MM.1S (cell line): Measurements from ENCODE around the gene COL6A6.

Experiments
- DNase-seq: peaks from one replicate; pipeline ENCODE4 v3.0.0-alpha.2; 2015
- H2AFZ ChIP-seq: fragments of 300-600 bp; sonication (generic); 2 replicates; pipeline ENCODE4 v1.6.0; 2016; ENCODE audit warnings: antibody characterized with exemption, low read length
- H3F3A ChIP-seq: fragments of 300-600 bp; sonication (generic); 2 replicates; pipeline ENCODE4 v1.6.1; 2016; ENCODE audit warnings: mild to moderate bottlenecking, antibody characterized with exemption, low read length, moderate library complexity, mixed read lengths; ENCODE audit not compliant: insufficient read depth
- H3K27ac ChIP-seq: fragments of 300-600 bp; sonication (generic); 2 replicates; pipeline ENCODE4 v1.5.1; 2016; ENCODE audit warnings: mild to moderate bottlenecking, low read length
- H3K27me3 ChIP-seq: fragments of 300-600 bp; sonication (generic); replicated peaks from 2 replicates; pipeline ENCODE4 v1.6.0; 2016; ENCODE audit warnings: low read length; ENCODE audit not compliant: insufficient read depth
- H3K36me3 ChIP-seq: fragments of 300-600 bp; sonication (generic); replicated peaks from 2 replicates; pipeline ENCODE4 v1.6.1; 2016; ENCODE audit warnings: mild to moderate bottlenecking, low read length, mixed read lengths; ENCODE audit not compliant: insufficient read depth
- H3K4me1 ChIP-seq: fragments of 300-600 bp; sonication (generic); 2 replicates; pipeline ENCODE4 v1.6.1; 2016; ENCODE audit warnings: low read length, mixed read lengths
- H3K4me2 ChIP-seq: fragments of 300-600 bp; sonication (generic); 2 replicates; pipeline ENCODE4 v1.6.0; 2016; ENCODE audit warnings: low read depth, low read length
- H3K4me3 ChIP-seq: fragments of 300-600 bp; sonication (generic); 2 replicates; pipeline ENCODE4 v1.5.1; 2016; ENCODE audit warnings: low read length, mixed read lengths
- H3K79me2 ChIP-seq: fragments of 300-600 bp; sonication (generic); 2 replicates; pipeline ENCODE4 v1.6.1; 2016; ENCODE audit warnings: mixed run types, low read length, mixed read lengths
- H3K9ac ChIP-seq: fragments of 300-600 bp; sonication (generic); 2 replicates; pipeline ENCODE4 v1.6.1; 2016; ENCODE audit warnings: low read length, mixed read lengths
- H3K9me2 ChIP-seq: fragments of 300-600 bp; sonication (generic); replicated peaks from 2 replicates; pipeline ENCODE4 v1.6.1; 2016; ENCODE audit warnings: mild to moderate bottlenecking, low read length, mixed read lengths; ENCODE audit not compliant: insufficient read depth
- H3K9me3 ChIP-seq: fragments of 300-600 bp; sonication (generic); replicated peaks from 2 replicates; pipeline ENCODE4 v1.6.1; 2016; ENCODE audit warnings: mild to moderate bottlenecking, low read length, mixed read lengths; ENCODE audit not compliant: insufficient read depth
- H4K20me1 ChIP-seq: fragments of 300-600 bp; sonication (generic); 2 replicates; pipeline ENCODE4 v1.6.1; 2016; ENCODE audit warnings: mild to moderate bottlenecking, low read length, moderate library complexity, mixed read lengths; ENCODE audit not compliant: insufficient read depth
- EZH2 ChIP-seq: fragments of 300-600 bp; sonication (generic); optimal IDR thresholded peaks from 2 replicates; pipeline ENCODE3; 2017; ENCODE audit warnings: low read depth, mild to moderate bottlenecking, antibody characterized with exemption, low read length, mixed read lengths
- EZH2phosphoT487 ChIP-seq: fragments of 300-600 bp; sonication (generic); IDR thresholded peaks from 2 replicates; pipeline ENCODE4 v1.6.1; 2018; ENCODE audit warnings: antibody characterized with exemption, low read length
- TF ChIP-seq, protein P1 (sequence below): fragments of 300-600 bp; sonication (generic); IDR thresholded peaks from 2 replicates; pipeline ENCODE4 v1.5.1; 2016; ENCODE audit warnings: antibody characterized with exemption, low read length, mixed read lengths

The COL6A6 gene

DNA sequence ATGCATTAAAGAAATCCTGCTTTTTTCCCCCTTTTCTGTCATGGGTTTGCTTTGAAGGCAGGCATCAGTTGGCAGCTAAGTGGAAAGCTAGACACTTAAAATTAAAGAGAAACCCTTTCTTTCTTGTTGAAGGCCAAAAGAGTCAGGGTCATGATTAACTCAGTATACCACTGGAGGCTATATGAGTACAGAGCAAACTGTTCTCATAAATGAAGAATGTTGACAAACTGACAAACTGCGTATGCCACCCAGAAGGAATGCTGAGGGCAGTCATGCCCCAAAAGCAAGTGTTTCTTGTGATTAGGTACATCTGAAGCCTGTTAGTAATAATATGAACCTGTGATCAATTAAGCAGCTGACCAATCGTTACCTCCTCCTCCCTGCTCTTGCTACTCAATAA is 43.6 kb upstream of the COL6A6 start:
- no peaks in the 10 kb centered on the region for H3K9me3 ChIP-seq
- no peak overlapping the region for H2AFZ ChIP-seq
- TF ChIP-seq, protein P1, sequence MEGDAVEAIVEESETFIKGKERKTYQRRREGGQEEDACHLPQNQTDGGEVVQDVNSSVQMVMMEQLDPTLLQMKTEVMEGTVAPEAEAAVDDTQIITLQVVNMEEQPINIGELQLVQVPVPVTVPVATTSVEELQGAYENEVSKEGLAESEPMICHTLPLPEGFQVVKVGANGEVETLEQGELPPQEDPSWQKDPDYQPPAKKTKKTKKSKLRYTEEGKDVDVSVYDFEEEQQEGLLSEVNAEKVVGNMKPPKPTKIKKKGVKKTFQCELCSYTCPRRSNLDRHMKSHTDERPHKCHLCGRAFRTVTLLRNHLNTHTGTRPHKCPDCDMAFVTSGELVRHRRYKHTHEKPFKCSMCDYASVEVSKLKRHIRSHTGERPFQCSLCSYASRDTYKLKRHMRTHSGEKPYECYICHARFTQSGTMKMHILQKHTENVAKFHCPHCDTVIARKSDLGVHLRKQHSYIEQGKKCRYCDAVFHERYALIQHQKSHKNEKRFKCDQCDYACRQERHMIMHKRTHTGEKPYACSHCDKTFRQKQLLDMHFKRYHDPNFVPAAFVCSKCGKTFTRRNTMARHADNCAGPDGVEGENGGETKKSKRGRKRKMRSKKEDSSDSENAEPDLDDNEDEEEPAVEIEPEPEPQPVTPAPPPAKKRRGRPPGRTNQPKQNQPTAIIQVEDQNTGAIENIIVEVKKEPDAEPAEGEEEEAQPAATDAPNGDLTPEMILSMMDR = no peak
- TF ChIP-seq EZH2 = no peak
- no peak for TF ChIP-seq EZH2phosphoT487
- no peak overlapping the region for H3K4me3 ChIP-seq
- no peaks in the 10 kb centered on the region for H3K4me1 ChIP-seq
- no peaks in the 10 kb centered on the region for H3K79me2 ChIP-seq
- no peaks in the 10 kb centered on the region for H4K20me1 ChIP-seq
- H3K27ac ChIP-seq = no peak overlapping the region
- no peak overlapping the region for H3K4me2 ChIP-seq
- H3K27me3 ChIP-seq = no peaks in the 10 kb centered on the region
- no peak for DNase-seq
- no peaks in the 10 kb centered on the region for H3K36me3 ChIP-seq
- H3F3A ChIP-seq = no peaks in the 10 kb centered on the region
- H3K9me2 ChIP-seq = no peaks in the 10 kb centered on the region
- no peak overlapping the region for H3K9ac ChIP-seq

DNA sequence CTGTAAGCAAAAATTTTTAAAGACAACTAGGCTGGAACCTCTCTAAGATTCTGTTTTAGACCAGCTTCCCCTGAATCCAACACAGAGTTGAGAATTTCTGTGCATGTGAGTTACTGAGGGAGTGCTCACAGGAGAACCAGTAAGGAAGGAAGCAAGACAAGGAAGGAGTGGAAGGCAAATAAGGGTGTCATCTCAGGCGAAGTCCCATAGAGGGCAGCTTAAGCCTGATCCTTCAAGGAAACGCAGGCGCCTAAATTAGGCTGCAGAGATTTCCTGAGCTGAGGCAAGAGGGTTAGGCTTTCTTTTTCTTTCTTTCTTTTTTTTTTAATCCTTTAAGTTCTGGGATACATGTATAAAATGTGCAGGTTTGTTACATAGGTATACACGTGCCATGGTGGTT is 36.2 kb upstream of the COL6A6 start:
- Histone ChIP-seq H3K4me2 (no peak overlapping the region), H3K36me3 (no peaks in the 10 kb centered on the region), H3K9ac (no peak overlapping the region), H3K4me1 (no peaks in the 10 kb centered on the region), H3K9me2 (no peaks in the 10 kb centered on the region), H3K9me3 (no peaks in the 10 kb centered on the region), H2AFZ (no peak overlapping the region), H4K20me1 (no peaks in the 10 kb centered on the region), H3K27me3 (no peaks in the 10 kb centered on the region), H3K27ac (no peak overlapping the region), H3K79me2 (no peaks in the 10 kb centered on the region), H3F3A (no peaks in the 10 kb centered on the region), H3K4me3 (no peak overlapping the region)
- DNase-seq = no peak
- TF ChIP-seq, protein P1 = 0 out of 2 replicates have a peak, but pooled peaks have one; percentile 13
- no peak for TF ChIP-seq EZH2

DNA sequence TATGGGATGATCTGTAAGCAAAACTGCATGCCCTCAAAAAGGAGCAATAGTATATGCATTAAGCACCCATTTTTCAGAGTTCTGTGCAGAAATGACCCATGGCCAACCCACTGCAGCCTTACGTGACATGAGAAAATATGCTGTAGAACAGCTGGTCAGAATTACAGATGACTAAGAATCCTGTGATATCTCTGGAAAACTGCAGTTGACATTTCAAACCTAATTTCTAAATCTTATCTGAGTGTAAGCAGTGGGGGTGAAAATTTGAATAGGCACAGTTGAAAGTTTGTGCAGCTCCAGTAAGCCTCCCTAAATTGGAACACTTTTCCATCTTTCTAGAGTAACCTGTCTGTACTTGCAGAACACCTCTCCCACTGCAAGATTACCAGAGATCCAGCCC is 28.7 kb upstream of the COL6A6 start:
- no peak for DNase-seq
- H3K9ac ChIP-seq = no peak overlapping the region
- H3K27me3 ChIP-seq = no peaks in the 10 kb centered on the region
- no peaks in the 10 kb centered on the region for H3F3A ChIP-seq
- H3K4me3 ChIP-seq = no peak overlapping the region
- H3K27ac ChIP-seq = no peak overlapping the region
- no peaks in the 10 kb centered on the region for H3K79me2 ChIP-seq
- H3K4me1 ChIP-seq = no peaks in the 10 kb centered on the region
- no peak for TF ChIP-seq EZH2
- TF ChIP-seq, protein P1 = no peak
- TF ChIP-seq EZH2phosphoT487 = no peak
- H3K36me3 ChIP-seq = no peaks in the 10 kb centered on the region
- H2AFZ ChIP-seq = no peak overlapping the region
- H3K4me2 ChIP-seq = no peak overlapping the region
- H3K9me3 ChIP-seq = no peaks in the 10 kb centered on the region
- H3K9me2 ChIP-seq = no peaks in the 10 kb centered on the region
- no peaks in the 10 kb centered on the region for H4K20me1 ChIP-seq
